ENCODE results near the gene SLX4IP.

The SLX4IP gene

DNA sequence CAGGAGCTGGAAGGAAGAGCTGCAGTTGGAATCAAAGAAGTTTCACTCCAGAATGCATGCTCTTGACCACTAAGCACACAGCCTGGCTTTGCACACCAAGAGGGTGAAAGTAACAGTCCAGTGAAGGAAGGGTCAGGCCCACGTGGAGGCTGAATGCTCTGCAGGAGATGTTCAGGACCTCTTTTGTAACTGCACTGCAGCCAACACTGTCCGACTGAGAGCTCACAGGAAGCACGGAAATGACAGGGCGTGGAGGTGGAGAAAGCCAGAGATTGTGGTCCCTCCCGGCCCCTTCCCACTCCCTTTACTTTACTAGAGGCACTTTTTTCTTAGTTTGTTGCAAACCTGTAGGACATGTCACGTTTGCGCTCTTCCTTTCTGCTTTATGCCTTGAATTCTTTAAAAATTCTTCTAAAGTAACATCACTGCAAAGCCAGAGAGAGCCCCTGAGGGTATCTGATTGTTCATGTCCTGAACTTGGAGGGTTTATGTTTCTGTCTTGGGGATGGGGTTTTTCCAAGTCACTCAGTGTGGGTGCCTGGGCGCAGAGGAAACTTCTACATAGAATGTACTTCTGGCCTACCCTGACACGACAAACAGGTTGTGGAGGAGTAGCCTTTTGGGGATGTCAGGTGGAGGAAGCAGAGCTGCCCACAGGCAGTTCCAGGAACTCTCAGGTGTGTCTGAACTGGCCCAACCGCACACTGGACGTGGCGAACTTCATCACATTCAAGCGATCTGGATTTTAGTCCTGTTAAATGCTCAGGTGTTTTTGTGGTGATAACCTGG is 197.8 kb downstream of the SLX4IP start:
- no peak overlapping the region for H3K27ac ChIP-seq (replicated peaks)
- H3K4me3 ChIP-seq (replicated peaks; ENCODE audit: insufficient read depth, low read length) = no peak overlapping the region
- DNase-seq (ENCODE audit: low read depth in 1 of 2, low spot score in 1 of 2) = no peak
- no peaks in the 10 kb centered on the region for H3K27me3 ChIP-seq (ENCODE audit: insufficient read depth, poor library complexity, severe bottlenecking)
- TF ChIP-seq POLR2AphosphoS5 (IDR thresholded peaks at IDR 0.05; ENCODE audit: low read depth) = no peak
- no peak for TF ChIP-seq GABPA (IDR thresholded peaks at IDR 0.05; ENCODE audit: low read depth)
- TF ChIP-seq, protein P1, sequence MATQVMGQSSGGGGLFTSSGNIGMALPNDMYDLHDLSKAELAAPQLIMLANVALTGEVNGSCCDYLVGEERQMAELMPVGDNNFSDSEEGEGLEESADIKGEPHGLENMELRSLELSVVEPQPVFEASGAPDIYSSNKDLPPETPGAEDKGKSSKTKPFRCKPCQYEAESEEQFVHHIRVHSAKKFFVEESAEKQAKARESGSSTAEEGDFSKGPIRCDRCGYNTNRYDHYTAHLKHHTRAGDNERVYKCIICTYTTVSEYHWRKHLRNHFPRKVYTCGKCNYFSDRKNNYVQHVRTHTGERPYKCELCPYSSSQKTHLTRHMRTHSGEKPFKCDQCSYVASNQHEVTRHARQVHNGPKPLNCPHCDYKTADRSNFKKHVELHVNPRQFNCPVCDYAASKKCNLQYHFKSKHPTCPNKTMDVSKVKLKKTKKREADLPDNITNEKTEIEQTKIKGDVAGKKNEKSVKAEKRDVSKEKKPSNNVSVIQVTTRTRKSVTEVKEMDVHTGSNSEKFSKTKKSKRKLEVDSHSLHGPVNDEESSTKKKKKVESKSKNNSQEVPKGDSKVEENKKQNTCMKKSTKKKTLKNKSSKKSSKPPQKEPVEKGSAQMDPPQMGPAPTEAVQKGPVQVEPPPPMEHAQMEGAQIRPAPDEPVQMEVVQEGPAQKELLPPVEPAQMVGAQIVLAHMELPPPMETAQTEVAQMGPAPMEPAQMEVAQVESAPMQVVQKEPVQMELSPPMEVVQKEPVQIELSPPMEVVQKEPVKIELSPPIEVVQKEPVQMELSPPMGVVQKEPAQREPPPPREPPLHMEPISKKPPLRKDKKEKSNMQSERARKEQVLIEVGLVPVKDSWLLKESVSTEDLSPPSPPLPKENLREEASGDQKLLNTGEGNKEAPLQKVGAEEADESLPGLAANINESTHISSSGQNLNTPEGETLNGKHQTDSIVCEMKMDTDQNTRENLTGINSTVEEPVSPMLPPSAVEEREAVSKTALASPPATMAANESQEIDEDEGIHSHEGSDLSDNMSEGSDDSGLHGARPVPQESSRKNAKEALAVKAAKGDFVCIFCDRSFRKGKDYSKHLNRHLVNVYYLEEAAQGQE (IDR thresholded peaks at IDR 0.05; ENCODE audit: insufficient replicate concordance, low read depth) = no peak
- no peak for TF ChIP-seq SPI1 (IDR thresholded peaks at IDR 0.05; ENCODE audit: borderline replicate concordance, low read depth)
- no peak for TF ChIP-seq CTCF (IDR thresholded peaks at IDR 0.05; ENCODE audit: insufficient read depth, low read length)

DNA sequence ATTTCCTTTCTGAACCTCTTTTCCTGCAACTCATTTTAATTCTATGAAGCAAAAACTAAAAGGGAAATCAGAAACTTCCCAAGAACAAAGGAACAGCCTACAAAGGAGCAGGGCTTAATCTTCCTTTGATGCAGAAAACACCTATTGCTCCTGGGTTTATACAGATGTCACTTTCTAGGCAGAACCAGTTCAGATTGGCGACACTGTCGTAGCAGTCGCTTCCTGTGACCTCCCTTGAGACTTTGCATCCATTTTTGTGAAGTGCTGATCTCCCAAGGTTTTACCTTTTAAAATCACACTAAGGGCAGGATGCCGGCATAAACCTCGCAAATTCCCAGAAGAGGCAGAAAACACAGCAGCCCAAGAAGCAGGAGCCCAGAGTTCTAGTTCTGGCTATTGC is 198.6 kb downstream of the SLX4IP start:
- H3K4me3 ChIP-seq (replicated peaks; ENCODE audit: insufficient read depth, low read length) = no peak overlapping the region

GRCh38 chr20:10634211-10634610 is 199.1 kb downstream of the SLX4IP start:
- Histone ChIP-seq H3K4me3 (replicated peaks; ENCODE audit: insufficient read depth, low read length) (no peak overlapping the region), H3K27me3 (ENCODE audit: insufficient read depth, poor library complexity, severe bottlenecking) (no peaks in the 10 kb centered on the region), H3K27ac (replicated peaks) (no peak overlapping the region)
- TF ChIP-seq GABPA (IDR thresholded peaks at IDR 0.05; ENCODE audit: low read depth) = no peak
- TF ChIP-seq, protein P1 (IDR thresholded peaks at IDR 0.05; ENCODE audit: insufficient replicate concordance, low read depth) = no peak
- no peak for TF ChIP-seq CTCF (IDR thresholded peaks at IDR 0.05; ENCODE audit: insufficient read depth, low read length)
- TF ChIP-seq POLR2AphosphoS5 (IDR thresholded peaks at IDR 0.05; ENCODE audit: low read depth) = no peak
- TF ChIP-seq SPI1 (IDR thresholded peaks at IDR 0.05; ENCODE audit: borderline replicate concordance, low read depth) = no peak
- no peak for DNase-seq (ENCODE audit: low read depth in 1 of 2, low spot score in 1 of 2)

More for the DNA sequence above, 198.6 kb downstream of the SLX4IP start:
- no peak for TF ChIP-seq POLR2AphosphoS5 (IDR thresholded peaks at IDR 0.05; ENCODE audit: low read depth)
- TF ChIP-seq CTCF (IDR thresholded peaks at IDR 0.05; ENCODE audit: insufficient read depth, low read length) = no peak
- TF ChIP-seq, protein P1 (IDR thresholded peaks at IDR 0.05; ENCODE audit: insufficient replicate concordance, low read depth) = no peak
- TF ChIP-seq SPI1 (IDR thresholded peaks at IDR 0.05; ENCODE audit: borderline replicate concordance, low read depth) = no peak
- TF ChIP-seq GABPA (IDR thresholded peaks at IDR 0.05; ENCODE audit: low read depth) = no peak
- DNase-seq (ENCODE audit: low read depth in 1 of 2, low spot score in 1 of 2) = no peak
- H3K27ac ChIP-seq (replicated peaks) = no peak overlapping the region
- no peaks in the 10 kb centered on the region for H3K27me3 ChIP-seq (ENCODE audit: insufficient read depth, poor library complexity, severe bottlenecking)
